GM21619 (cell line): ENCODE results near the gene P2RX4.
"Not testable (repeated sequence)": the region's sequence is repeated elsewhere in the genome, so short reads cannot be mapped to it uniquely, and the experiment has no call there.

Source experiments
- ATAC-seq: cut with Tn5 transposase; IDR thresholded peaks from one replicate; pipeline ENCODE4 v1.9.1; 2021; ENCODE audit not compliant: unreplicated experiment

P2RX4 gene

DNA sequence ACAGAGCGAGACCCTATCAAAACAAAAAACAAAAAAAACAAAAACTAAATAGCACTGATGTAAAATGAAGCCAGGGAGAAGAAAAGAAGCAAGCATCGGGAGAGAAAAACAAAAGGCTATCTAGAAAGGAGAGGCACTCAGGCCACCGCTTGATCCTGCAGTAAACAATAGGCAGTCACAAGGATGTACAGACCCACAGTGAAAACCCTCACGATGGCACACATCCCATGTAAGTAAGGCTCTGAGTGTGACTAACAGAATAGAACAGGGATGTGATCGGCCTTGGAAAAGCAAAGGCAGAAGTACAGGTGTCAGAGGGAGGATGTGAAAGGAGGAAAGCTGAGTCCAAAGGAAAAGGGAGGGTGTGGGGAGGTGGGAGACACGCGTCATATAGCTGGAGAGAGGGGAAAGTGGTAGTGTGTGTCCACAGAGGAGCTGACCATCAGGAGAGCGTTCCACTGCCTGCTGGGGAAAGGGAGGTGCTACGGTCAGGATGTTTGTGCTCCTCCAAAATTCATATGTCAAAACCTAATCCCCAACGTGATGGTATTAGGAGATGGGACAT is 55.1 kb downstream of the P2RX4 start:
- no peak for ATAC-seq

DNA sequence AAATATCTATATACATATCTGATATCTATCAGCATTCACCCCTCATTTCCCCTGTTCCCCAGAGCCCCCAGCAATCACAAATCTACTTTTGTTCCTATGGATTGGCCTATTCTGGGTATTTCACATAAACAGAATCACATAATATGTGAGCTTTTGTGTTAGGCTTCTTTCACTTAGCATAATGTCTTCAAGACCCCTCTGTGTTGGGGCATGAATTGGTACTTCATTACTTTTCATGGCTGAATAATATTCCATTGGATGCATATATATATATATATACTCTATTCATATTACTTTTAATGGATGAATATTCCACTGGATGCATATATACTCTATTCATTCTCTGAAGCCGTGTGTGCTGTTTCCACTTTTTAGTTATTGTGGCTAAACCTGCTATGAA is 57.9 kb downstream of the P2RX4 start:
- no peak for ATAC-seq

DNA sequence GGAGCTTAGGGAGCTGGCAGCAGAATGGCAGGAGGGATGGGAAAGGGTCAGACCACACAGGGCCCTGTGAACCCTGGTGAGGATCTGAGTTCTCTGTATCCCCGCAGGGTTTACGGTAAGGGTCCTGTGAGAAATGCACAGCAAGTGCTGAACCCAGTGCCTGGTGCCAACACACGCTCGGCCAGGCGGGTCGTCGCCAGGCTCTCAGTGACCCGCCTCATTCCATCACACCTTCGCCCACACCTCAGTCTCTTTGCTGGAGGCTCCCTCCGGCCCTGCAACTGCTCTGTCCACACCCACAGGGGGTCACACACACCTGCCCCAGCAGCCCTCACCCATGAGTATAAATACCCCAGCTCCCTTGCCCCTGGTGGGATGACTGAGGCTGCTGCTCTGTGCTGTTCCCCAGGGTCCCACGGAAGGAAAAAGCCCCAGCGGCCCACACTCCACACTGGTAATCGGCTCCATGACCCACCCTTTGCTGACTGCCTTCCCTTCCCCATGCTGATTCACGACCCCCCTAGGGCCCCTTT is 63.5 kb downstream of the P2RX4 start:
- no peak for ATAC-seq

DNA sequence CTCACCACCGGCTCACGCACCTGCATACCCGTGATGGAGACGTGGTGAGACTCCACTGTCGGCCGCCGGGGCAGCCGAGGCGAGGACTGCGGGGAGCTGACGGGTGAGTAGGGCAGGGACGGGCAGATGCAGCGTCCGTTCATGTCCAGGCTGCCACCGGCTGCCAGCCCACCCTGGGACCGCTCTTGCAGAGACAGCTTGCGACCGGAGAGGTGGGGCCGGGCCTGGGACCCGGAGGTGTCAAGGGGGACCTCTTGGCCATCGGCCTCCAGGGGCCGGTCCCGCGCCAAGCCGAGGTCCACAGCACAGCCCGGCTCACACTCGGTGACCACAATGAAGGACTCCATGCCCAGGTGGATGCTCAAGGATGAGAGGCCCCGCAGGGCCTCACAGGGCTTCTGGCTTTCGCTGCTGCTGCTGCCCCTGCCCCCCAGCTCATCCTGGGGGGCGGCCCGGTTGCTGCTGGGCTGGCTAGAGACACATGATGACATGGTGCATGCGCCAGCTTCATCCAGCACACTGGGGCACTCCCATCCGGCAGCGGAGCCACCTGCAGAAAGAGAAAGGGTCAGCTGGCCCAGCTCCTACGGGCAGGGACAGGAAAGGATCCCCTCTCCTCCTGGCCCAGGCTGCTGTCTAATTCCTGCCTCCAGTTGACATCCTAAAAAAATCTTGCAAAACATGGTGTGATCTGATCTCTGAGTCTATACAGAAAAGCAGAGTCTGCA is 64.3 kb downstream of the P2RX4 start:
- ATAC-seq: no peak

DNA sequence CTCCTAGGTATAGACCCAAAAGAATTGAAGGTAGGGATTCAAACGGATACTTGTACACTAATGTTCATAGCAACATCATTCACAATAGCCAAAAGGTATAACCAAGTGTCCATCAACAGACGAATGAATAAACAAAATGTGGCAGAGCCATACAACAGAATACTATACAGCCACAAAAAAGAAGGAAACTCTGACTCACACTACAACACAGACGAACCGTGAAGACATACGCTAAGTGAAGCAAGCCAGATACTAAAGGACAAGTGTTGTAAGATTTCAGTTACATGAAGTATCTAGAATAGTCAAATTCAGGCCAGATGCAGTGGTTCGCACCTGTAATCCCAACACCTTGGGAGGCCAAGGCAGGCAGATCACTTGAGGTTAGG is 67.4 kb downstream of the P2RX4 start:
- no peak for ATAC-seq

DNA sequence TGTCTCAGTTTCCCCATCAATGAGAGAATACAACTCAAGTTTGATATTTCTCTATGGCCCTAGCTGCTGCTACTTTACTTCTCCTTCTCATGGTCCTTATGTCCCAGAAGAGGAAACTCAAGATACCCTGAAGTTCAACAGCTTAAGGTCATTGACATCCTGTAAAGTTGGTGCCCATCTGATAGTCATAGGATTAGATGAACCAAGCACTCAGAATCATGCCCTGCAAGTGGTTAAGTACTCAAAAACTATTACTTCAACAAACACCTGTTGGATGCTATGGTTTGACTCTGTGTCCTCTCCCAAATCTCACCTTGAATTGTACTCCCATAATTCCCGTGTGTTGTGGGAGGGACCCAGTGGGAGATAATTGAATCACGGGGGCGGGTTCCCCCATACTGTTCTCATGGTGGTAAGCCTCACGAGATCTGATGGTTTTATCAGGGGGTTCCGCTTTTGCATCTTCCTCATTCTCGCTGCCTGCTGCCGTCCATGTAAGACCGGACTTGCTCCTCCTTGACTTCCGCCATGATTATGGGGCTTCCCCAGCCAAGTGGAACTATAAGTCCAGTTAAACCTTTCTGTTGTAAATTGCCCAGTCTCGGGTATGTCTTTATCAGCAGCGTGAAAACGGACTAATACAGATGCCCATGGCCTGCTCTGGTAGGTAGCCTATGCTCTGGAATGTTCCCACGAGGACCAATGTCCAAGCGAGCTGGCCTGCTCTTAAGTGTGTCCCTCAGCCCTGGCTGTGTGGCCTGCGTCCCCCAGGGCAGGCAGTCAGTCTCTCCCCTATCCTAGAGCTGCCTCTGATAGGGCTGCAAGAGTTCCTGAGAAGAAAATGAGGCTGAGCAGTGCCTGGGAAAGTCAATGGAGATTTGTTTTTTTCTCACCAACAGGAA is 68.5 kb downstream of the P2RX4 start:
- ATAC-seq: no peak

DNA sequence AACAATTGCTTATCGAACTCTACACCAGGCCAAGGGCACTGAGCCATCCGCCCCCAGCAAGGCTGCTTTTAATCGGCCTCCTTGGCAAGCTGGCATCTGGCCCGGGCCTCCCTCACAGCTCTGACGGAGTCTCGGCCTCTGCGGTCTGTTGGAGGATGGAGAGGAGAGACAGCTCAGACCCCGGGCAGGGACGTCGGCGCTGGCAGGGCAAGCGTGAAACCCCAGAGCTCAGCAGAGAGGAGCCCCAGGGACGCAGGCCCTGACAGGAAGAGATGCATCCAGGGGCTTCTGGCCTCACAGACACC is 69.1 kb downstream of the P2RX4 start:
- ATAC-seq: no peak

DNA sequence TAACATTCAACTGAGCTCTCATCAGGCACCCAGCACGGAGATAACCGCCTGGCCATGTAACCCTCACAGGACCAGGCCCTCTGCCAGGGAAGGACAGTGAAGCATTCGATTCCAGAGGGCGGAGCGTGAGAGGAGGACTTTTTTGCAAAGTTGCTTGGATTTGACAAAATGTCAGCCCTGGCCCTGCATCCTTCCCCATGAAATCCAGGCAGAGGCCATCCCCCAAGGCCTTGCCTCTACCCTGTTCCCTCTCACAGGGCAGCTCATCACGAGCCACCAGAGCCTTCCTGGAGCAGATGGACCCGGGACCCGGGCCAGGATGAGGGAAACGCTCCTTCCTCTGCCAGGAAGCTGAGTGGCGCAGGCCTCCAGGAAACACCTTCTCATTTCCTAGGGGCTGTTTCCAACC is 69.6 kb downstream of the P2RX4 start:
- ATAC-seq: no peak

DNA sequence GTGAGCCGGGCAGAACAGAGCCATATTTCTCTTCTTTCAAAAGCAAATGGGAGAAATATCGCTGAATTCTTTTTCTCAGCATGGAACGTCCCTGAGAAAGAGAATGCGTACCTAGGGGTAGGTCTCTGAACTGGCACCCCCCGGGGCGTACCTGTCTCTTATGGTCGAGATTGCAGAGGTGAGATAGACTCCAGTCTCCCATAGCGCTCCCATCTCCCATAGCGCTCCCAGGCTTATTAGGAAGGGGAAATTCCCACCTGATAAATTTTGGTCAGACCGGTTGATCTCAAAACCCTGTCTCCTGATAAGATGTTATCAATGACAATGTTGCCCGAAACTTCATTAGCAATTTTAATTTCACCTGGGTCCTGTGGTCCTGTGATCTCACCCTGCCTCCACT is 70.6 kb downstream of the P2RX4 start:
- ATAC-seq: not testable (repeated sequence)

DNA sequence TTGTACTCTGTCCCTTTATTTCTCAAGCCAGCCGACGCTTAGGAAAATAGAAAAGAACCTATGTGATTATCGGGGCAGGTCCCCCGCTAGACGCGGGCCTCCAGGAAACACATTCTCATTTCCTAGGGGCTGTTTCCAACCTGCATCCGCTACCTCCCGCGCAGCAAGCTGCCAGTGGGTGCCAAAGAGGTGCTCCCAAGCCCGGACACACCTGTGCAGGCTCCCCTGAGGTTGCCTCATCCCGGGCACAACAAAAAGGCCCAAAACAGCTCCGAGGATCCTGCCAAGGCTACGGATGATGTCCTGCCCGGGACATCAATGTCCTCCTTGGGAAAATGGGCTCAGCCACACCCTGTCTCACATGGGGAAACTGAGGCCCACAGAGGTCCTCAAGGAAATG is 71.2 kb downstream of the P2RX4 start:
- not testable (repeated sequence) for ATAC-seq

DNA sequence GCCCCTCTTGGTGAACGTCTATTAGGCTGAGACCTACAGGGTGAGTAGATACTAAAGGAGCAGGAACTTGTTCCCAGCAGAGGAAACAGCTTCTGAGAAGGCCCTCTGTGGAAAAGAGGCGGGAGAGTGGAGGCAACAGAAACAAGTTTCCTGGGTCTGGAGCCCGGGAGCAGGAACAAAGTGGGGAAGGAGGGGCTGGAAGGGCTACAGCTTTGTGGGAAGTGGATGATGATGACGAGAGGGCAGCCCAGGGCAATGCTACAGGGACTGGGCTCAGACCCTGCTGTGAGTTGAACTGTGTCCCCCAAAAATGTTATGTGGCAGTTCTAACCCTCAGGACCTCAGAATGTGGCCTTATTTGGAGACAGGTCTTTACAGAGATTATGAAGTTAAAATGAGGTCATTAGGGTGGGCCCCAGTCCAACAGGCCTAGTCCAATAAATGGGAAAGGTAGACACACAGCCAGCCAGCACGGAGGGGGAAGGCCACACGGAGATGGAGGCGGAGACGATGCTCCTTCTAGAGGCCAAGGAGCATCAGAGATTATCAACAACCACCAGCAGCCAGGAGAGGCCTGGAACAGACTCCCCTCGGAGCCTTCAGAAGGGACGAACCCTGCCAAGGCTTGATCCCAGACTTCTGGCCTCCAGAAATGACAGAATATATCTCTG is 72.3 kb downstream of the P2RX4 start:
- no peak for ATAC-seq

DNA sequence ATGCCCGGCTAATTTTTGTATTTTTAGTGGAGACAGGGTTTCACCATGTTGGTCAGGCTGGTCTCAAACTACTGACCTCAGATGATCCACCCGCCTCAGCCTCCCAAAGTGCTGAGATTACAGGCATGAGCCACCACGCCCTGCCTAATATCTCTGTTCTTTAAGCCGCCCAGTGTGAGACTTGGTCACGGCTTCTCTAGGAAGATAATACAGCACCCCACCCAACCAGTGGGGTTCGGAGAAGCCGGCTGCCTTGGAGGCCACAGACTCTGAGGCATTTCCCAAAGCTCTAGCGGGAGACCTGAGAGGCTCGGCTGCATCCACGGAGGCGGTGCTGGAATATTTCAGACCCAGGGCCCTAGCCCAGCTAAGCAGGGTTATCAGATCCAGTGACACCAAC is 73.0 kb downstream of the P2RX4 start:
- ATAC-seq: not testable (repeated sequence)

DNA sequence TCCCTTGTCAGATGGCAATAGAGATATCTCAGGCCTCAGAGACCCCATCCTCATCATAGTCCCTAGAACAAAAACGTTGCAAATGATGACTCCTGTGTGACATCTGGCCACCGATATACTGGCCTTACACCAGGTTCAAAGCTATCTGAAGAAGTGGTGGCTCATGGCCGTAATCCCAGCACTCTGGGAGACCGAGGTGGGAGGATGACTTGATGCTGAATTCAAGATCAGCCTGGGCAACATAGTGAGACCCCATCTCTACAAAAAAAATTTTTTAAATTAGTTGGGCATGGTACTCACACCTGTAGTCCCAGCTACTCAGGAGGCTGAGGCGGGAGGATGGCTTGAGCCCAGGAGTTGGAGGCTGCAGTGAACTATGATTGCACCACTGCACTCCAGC is 73.5 kb downstream of the P2RX4 start:
- no peak for ATAC-seq
